ENCODE measurements around the gene ARSG. TPM values are rescaled to one million over a fixed set of nuclear protein-coding genes. Genes with fewer than 3 reads are reported as not detected.
"Not testable (repeated sequence)": the region's sequence is repeated elsewhere in the genome, so short reads cannot be mapped to it uniquely, and the experiment has no call there.

The ARSG gene
- total and polyA plus RNA-seq, 2 donors (not counting 1 experiment from before 2014, with no cell fraction given), result 5.5 to 18.4 TPM

- intact Hi-C loops (cut with micrococcal nuclease), result no loop called here
- CTCF ChIA-PET, result interaction anchor here (1.1 kb wide), 1 partner anchor 14 kb away, joined by 3 read pairs; no protein-coding TSS in a partner anchor
- H3K4me1 Mint-ChIP-seq, result no peaks in the 10 kb centered on the region
- Histone ChIP-seq H3K9ac (ENCODE audit: low read length) (no peak overlapping the region), H2AFZ (ENCODE audit: insufficient read depth, low read depth, low read length, poor library complexity, severe bottlenecking) (no peak overlapping the region), H3K36me3 (replicated peaks in 1 of 2; ENCODE audit: control extremely low read depth in 1 of 2, control insufficient read depth in 1 of 2, extremely low read depth in 1 of 2, insufficient read depth in 2 of 2, low read length in 1 of 2) (peaks cover 4% of the 10 kb centered on the region in 2 experiments), H3K9me3 (ENCODE audit: control extremely low read depth in 1 of 3, control insufficient read depth in 2 of 3, insufficient read depth in 1 of 3, low read length in 2 of 3) (peaks cover 0 to 3% (median 0%) of the 10 kb centered on the region in 3 donors), H3K27ac (ENCODE audit: low read length in 2 of 2) (no peak overlapping the region), H3K4me2 (replicated peaks; ENCODE audit: low read depth, low read length, poor library complexity, severe bottlenecking) (no peak overlapping the region), H3K4me1 (ENCODE audit: control insufficient read depth in 2 of 2, insufficient read depth in 2 of 2, low read length in 2 of 2) (no peaks in the 10 kb centered on the region), H3K27me3 (replicated peaks in 1 of 4; ENCODE audit: control extremely low read depth in 1 of 4, control insufficient read depth in 3 of 4, insufficient read depth in 4 of 4, low read length in 3 of 4) (no peaks in the 10 kb centered on the region), H3K79me2 (ENCODE audit: control insufficient read depth, insufficient read depth, low read length) (no peaks in the 10 kb centered on the region), H4K20me1 (ENCODE audit: control insufficient read depth, insufficient read depth, low read length, poor library complexity, severe bottlenecking) (no peaks in the 10 kb centered on the region), H3K4me3 (ENCODE audit: control extremely low read depth in 1 of 5, extremely low read depth in 1 of 5, insufficient read depth in 1 of 5, low read depth in 2 of 5, low read length in 4 of 5) (no peak overlapping the region)
- DNase-seq (no peak), ATAC-seq (ENCODE audit: low read depth) (no peak)
- H3K9me3 Mint-ChIP-seq (ENCODE audit: insufficient read depth), result peaks cover 4% of the 10 kb centered on the region
- TF ChIP-seq CTCF (IDR thresholded peaks at IDR 0.05), result no peak
- no peak for TF ChIP-seq EZH2 (IDR thresholded peaks at IDR 0.05; ENCODE audit: borderline replicate concordance, insufficient read depth, low read depth, low read length, poor library complexity, severe bottlenecking)
- POLR2A ChIA-PET, result no interaction called here
- H3K4me3 Mint-ChIP-seq, result no peak overlapping the region
- H3K27ac Mint-ChIP-seq, result no peak overlapping the region
- H3K27me3 Mint-ChIP-seq, result no peaks in the 10 kb centered on the region
- WGBS (ENCODE audit: insufficient coverage), result 98% methylated on average over 4 of the region's 5 CpGs
Measured at GRCh38 chr17:68277807-68278206, 13.5 kb upstream of the ARSG start.

GRCh38 chr17:68281965-68282364 lies 9.3 kb upstream of the ARSG start:
- H3K4me2 ChIP-seq (replicated peaks; ENCODE audit: low read depth, low read length, poor library complexity, severe bottlenecking); H3K4me1 Mint-ChIP-seq; POLR2A ChIA-PET; H3K4me3 Mint-ChIP-seq; H3K27ac ChIP-seq (ENCODE audit: low read length in 2 of 2); DNase-seq; H3K27me3 ChIP-seq (replicated peaks in 1 of 4; ENCODE audit: control extremely low read depth in 1 of 4, control insufficient read depth in 3 of 4, insufficient read depth in 4 of 4, low read length in 3 of 4); H3K4me1 ChIP-seq (ENCODE audit: control insufficient read depth in 2 of 2, insufficient read depth in 2 of 2, low read length in 2 of 2); intact Hi-C loops (cut with micrococcal nuclease); H3K79me2 ChIP-seq (ENCODE audit: control insufficient read depth, insufficient read depth, low read length); ATAC-seq (ENCODE audit: low read depth); H3K4me3 ChIP-seq (ENCODE audit: control extremely low read depth in 1 of 5, extremely low read depth in 1 of 5, insufficient read depth in 1 of 5, low read depth in 2 of 5, low read length in 4 of 5); H3K9me3 Mint-ChIP-seq (ENCODE audit: insufficient read depth); H3K36me3 ChIP-seq (replicated peaks in 1 of 2; ENCODE audit: control extremely low read depth in 1 of 2, control insufficient read depth in 1 of 2, extremely low read depth in 1 of 2, insufficient read depth in 2 of 2, low read length in 1 of 2); H3K27ac Mint-ChIP-seq; H3K27me3 Mint-ChIP-seq; H4K20me1 ChIP-seq (ENCODE audit: control insufficient read depth, insufficient read depth, low read length, poor library complexity, severe bottlenecking); CTCF ChIA-PET; H2AFZ ChIP-seq (ENCODE audit: insufficient read depth, low read depth, low read length, poor library complexity, severe bottlenecking); H3K9me3 ChIP-seq (ENCODE audit: control extremely low read depth in 1 of 3, control insufficient read depth in 2 of 3, insufficient read depth in 1 of 3, low read length in 2 of 3); H3K9ac ChIP-seq (ENCODE audit: low read length): not testable (repeated sequence)
- no CpG with 5 or more reads among the region's 6 CpGs for WGBS (ENCODE audit: insufficient coverage)

All from B cell (primary cell).